Fibroblast of the aortic adventitia (primary cell): ENCODE data around the gene VPREB1. TPM values are rescaled to one million over a fixed set of nuclear protein-coding genes. Genes with fewer than 3 reads are reported as not detected.

Experiments
- DNase-seq: peaks from one replicate; pipeline ENCODE4 v3.0.0-alpha.2; 2010; ENCODE audit warnings: low read depth
- H3K4me3 ChIP-seq: 2 replicates; pipeline ENCODE4 v1.5.1; 2011; ENCODE audit warnings: low read depth, mild to moderate bottlenecking, control low read depth, low read length, moderate library complexity
- total RNA-seq: library from RNA; depleted of rRNA; stranded (reverse); fragments of >200 nt; gene quantifications from 2 replicates; pipeline ENCODE4 v1.2.3, GENCODE V29; 2012; ENCODE audit warnings: low replicate concordance
- TF ChIP-seq, protein P1 (sequence below): IDR thresholded peaks from 2 replicates; pipeline ENCODE4 v1.5.1; 2011; ENCODE audit warnings: mild to moderate bottlenecking, low read length, control low read depth, inconsistent platforms; ENCODE audit not compliant: insufficient read depth

VPREB1 gene
- total RNA-seq, 1 donor: not detected

DNA sequence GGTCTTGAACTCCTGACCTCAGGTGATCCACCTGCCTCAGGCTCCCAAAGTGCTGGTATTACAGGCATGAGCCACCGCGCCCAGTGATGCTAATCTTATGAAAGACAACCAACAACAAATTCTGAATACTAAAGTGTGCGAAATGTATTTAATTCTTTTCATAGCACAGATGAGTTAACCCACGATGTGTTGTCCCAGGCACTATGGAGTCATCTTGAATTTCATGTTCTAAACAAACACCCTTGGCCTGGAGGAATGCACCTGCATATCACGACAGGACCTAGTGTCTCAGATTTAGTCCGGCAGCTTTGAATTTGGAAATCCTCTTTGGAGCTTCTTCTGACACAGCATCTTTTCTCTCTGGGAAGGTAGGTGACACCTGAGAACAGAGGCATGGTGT is 16.2 kb upstream of the VPREB1 start:
- no peak for DNase-seq
- no peak overlapping the region for H3K4me3 ChIP-seq
- TF ChIP-seq, protein P1, sequence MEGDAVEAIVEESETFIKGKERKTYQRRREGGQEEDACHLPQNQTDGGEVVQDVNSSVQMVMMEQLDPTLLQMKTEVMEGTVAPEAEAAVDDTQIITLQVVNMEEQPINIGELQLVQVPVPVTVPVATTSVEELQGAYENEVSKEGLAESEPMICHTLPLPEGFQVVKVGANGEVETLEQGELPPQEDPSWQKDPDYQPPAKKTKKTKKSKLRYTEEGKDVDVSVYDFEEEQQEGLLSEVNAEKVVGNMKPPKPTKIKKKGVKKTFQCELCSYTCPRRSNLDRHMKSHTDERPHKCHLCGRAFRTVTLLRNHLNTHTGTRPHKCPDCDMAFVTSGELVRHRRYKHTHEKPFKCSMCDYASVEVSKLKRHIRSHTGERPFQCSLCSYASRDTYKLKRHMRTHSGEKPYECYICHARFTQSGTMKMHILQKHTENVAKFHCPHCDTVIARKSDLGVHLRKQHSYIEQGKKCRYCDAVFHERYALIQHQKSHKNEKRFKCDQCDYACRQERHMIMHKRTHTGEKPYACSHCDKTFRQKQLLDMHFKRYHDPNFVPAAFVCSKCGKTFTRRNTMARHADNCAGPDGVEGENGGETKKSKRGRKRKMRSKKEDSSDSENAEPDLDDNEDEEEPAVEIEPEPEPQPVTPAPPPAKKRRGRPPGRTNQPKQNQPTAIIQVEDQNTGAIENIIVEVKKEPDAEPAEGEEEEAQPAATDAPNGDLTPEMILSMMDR: no peak

DNA sequence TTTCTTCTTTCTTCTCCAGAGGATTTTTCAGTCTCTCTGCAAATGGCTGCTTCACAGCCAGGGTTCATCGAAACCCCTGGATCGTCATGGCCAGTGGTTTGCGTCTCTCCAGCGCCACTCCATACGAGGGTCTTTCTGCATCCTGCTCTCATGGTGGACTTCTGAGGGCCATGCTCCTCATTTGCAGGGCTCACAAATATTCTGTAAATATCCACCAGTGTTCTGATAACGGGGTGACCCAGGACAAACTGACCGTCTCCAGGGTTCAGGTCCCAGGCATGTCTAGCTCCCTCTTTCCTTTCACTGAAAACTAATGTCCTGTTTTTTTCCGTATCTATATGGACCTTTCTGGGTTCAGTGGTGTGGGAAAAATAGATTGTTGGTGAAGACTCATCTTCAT is 15.7 kb upstream of the VPREB1 start:
- H3K4me3 ChIP-seq: no peak overlapping the region
- TF ChIP-seq, protein P1: no peak
- no peak for DNase-seq

DNA sequence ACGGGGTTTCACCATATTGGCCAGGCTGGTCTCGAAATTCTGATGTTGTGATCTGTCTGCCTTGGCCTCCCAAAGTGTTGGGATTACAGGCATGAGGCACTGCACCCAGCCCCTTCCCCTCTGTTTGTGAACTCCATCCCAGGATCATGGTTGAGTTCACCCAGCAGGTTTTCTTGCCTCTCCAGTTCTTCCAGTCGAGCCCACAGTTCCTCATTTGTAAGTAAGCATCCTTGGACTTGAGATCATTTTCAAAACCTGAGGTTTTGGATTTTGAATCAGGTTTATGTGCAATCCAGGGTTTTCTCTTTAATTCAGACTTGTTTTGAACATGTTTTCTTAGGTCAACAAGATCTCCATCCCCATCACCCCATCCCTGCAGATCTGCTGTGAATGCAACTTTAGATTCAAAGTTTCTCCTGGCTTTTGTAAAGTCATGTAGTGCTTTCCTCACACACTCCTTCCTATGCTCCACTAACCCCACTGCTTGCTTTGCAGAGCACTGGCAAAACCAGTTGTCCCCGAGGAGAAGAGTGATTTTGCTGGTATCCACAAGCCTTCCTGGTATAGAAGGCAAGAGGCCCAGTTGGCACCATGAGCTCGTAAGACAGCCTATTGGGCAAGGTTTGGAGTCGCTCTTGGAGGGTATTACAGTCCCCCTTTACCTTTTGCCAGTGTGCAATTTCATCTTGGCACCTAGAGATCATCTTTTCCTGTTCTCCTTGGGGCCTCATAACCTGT is 14.7 kb upstream of the VPREB1 start:
- TF ChIP-seq, protein P1: no peak

DNA sequence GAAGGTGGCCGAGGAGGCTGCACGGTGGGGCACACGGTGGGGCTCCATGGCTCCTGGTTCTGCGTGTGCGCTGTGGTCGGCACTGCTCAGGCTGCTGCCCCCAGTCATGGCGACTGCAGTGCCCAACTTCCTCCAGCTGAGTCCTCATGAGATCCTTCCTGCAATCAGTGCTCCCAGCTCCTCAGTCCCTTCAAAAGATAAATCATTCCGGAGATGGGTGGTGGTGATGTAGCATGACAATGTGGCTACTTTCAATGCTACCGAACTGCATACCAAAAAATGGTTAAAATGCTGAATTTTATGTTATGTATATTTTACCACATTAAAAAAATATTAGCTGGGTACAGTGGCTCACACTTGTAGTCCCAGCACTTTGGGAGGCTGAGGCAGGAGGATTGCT is 14.1 kb upstream of the VPREB1 start:
- DNase-seq: no peak
- TF ChIP-seq, protein P1: no peak
- no peak overlapping the region for H3K4me3 ChIP-seq

More for the DNA sequence above, 14.7 kb upstream of the VPREB1 start:
- DNase-seq: no peak
- no peak overlapping the region for H3K4me3 ChIP-seq

DNA sequence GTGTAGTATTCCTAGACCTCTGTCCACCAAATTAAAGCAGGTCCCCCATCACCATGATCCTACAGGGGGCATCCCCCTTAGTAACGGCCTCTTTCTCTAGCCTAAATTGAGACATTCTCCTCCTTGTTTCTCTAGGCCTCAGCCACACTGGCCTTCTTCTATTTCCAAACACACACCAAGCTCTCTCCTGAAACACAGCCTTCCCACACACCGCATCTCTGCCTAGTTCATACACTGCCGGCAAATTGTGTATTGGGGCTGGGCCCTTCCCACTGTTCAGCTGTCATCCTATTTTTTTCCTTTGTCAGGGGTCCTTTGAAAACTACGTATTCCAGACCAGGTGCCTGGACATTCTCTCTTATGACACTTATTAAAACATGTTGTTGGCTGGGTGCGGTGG is 11.5 kb upstream of the VPREB1 start:
- TF ChIP-seq, protein P1: no peak

DNA sequence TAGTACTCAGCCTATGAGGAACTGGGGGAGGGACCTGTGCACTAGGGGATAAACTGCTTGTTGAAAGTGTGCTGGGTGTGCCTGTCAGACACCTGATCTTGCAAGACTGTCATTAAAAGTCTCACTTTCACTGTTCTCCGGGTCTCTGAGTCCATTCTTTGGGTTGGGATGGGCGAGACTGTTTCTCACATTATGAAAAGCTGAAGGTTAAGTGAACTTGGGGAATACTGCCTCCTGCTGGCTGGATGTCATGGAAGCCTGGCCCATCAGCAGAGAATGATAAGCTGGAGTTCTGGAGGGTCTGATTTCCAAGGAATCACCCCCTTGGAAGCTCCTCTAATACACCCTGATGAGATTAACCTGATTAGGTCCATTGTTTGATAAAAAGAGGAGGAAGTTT is 9.0 kb upstream of the VPREB1 start:
- no peak overlapping the region for H3K4me3 ChIP-seq
- peak; percentile 33 for DNase-seq
- TF ChIP-seq, protein P1: peak; percentile 49

More for the DNA sequence above, 11.5 kb upstream of the VPREB1 start:
- no peak for DNase-seq
- no peak overlapping the region for H3K4me3 ChIP-seq

DNA sequence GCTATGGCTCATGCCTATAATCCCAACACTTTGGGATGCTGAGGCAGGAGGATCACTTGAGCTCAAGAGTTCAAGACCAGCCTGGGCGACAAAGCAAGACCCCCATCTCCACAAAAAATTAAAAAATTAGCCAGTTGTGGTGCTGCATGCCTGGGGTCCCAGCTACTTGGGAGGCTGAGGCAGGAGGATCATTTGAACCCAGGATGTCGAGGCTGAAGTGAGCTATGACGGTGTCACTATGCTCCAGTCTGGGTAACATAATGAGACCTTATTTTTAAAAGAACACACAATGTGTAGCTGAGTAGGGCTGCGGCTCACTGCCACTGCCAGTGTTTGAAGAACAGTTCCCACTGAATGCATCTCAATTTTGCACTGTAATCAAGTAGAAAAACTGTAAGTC is 7.1 kb upstream of the VPREB1 start:
- H3K4me3 ChIP-seq: no peak overlapping the region
- DNase-seq: no peak
- TF ChIP-seq, protein P1: no peak
